ENCODE data around the gene IDH1.

The IDH1 gene

DNA sequence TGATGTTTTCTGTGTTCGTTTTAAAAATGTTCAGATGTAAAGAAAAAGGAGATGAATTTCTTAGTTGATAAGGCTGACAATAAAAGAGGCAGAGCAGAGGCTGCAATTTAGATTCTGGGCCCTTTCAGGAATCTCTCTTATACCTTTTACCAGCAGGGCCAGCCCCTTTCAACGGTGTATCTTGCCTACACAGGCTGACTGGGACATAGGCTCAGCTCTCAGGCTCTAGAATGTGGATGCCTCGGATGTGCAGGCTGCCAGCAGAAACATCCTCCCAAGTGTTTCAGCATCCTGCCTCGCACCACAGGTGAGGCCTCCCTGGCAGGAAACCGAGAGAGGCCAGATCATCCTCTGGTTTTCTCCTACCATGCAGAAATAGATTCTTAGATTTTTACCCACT is 68.4 kb downstream of the IDH1 start:
- Histone ChIP-seq H3K9me2 (replicated peaks; ENCODE audit: control insufficient read depth, low read length) (no peaks in the 10 kb centered on the region), H3K27ac (ENCODE audit: low read depth, low read length) (no peak overlapping the region), H3K4me1 (ENCODE audit: control insufficient read depth, low read length) (no peaks in the 10 kb centered on the region)

More for the DNA sequence above, 68.4 kb downstream of the IDH1 start:
- no peaks in the 10 kb centered on the region for H4K20me1 ChIP-seq (ENCODE audit: control insufficient read depth, insufficient read depth, low read depth, low read length)
- no peaks in the 10 kb centered on the region for H3K79me2 ChIP-seq (ENCODE audit: control insufficient read depth, low read length)
- no peak overlapping the region for H3K4me2 ChIP-seq (ENCODE audit: low read length)
- H3K27me3 ChIP-seq (ENCODE audit: control insufficient read depth, low read length), result peaks cover 25% of the 10 kb centered on the region
- H3K4me3 ChIP-seq (ENCODE audit: low read length), result no peak overlapping the region
- no peaks in the 10 kb centered on the region for H3F3A ChIP-seq (ENCODE audit: control insufficient read depth, insufficient read depth)
- TF ChIP-seq, protein P1, sequence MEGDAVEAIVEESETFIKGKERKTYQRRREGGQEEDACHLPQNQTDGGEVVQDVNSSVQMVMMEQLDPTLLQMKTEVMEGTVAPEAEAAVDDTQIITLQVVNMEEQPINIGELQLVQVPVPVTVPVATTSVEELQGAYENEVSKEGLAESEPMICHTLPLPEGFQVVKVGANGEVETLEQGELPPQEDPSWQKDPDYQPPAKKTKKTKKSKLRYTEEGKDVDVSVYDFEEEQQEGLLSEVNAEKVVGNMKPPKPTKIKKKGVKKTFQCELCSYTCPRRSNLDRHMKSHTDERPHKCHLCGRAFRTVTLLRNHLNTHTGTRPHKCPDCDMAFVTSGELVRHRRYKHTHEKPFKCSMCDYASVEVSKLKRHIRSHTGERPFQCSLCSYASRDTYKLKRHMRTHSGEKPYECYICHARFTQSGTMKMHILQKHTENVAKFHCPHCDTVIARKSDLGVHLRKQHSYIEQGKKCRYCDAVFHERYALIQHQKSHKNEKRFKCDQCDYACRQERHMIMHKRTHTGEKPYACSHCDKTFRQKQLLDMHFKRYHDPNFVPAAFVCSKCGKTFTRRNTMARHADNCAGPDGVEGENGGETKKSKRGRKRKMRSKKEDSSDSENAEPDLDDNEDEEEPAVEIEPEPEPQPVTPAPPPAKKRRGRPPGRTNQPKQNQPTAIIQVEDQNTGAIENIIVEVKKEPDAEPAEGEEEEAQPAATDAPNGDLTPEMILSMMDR (IDR thresholded peaks at IDR 0.05; ENCODE audit: low read depth, low read length, poor library complexity, severe bottlenecking), result no peak
- H3K9me3 ChIP-seq (ENCODE audit: control insufficient read depth, insufficient read depth, low read length), result no peaks in the 10 kb centered on the region
- no peaks in the 10 kb centered on the region for H3K36me3 ChIP-seq (ENCODE audit: control insufficient read depth, low read length)
